Ishikawa (cell line): ENCODE results near the gene ZXDB.
A peak's percentile ranks its signal among the peaks of the same experiment; 100 is the strongest.

ENCODE experiments used
- CEBPB ChIP-seq: IDR thresholded peaks from 2 replicates; pipeline ENCODE4 v1.6.1; 2012
- CREB1 ChIP-seq: IDR thresholded peaks from 2 replicates; pipeline ENCODE4 v1.6.1; 2012; ENCODE audit warnings: low read depth
- EGR1 ChIP-seq: IDR thresholded peaks from 2 replicates; pipeline ENCODE4 v1.6.1; 2012
- EP300 ChIP-seq: IDR thresholded peaks from 2 replicates; pipeline ENCODE4 v1.6.1; 2012; ENCODE audit warnings: borderline replicate concordance
- FOXM1 ChIP-seq: IDR thresholded peaks from 2 replicates; pipeline ENCODE4 v1.6.1; 2012; ENCODE audit warnings: low read depth, borderline replicate concordance
- NFIC ChIP-seq: IDR thresholded peaks from 2 replicates; pipeline ENCODE4 v1.6.1; 2012
- RAD21 ChIP-seq: IDR thresholded peaks from 2 replicates; pipeline ENCODE4 v1.6.1; 2012; ENCODE audit warnings: low read depth
- TAF1 ChIP-seq: IDR thresholded peaks from 2 replicates; pipeline ENCODE4 v1.6.1; 2012; ENCODE audit warnings: low read depth, mild to moderate bottlenecking
- TCF12 ChIP-seq: IDR thresholded peaks from 2 replicates; pipeline ENCODE4 v1.6.1; 2012; ENCODE audit warnings: low read depth
- TEAD4 ChIP-seq: IDR thresholded peaks from 2 replicates; pipeline ENCODE4 v1.6.1; 2012
- YY1 ChIP-seq: IDR thresholded peaks from 2 replicates; pipeline ENCODE4 v1.6.1; 2012; ENCODE audit warnings: low read depth
- ZBTB7A ChIP-seq: IDR thresholded peaks from 2 replicates; pipeline ENCODE4 v1.6.1; 2012; ENCODE audit warnings: low read depth
- TF ChIP-seq, protein P1 (sequence below): IDR thresholded peaks from 2 replicates; pipeline ENCODE4 v1.6.1; 2012
- TF ChIP-seq, protein P2 (sequence below): IDR thresholded peaks from 2 replicates; pipeline ENCODE4 v1.6.1; 2012; ENCODE audit warnings: low read depth, mild to moderate bottlenecking
- TF ChIP-seq, protein P3 (sequence below): IDR thresholded peaks from 2 replicates; pipeline ENCODE4 v1.6.1; 2012

ZXDB gene

DNA sequence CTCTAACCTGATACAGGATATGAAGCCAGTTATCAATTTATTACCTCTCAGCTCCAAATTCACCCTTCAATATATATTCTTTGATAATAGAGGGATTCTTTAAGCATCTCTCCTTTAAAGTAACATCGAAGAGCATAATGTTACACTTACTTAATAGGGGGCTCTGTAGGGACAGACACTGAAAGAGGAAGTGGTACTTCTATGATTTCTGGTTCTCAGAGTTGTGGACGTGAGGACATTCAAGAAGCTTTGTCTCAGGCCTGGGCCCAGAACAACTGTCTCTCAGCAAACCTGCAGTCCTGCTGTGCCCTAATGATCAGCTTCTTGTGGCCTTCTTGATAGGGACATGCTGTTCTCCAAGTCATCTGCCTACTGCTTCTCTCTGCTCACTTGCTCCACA, 4.2 kb upstream of the ZXDB start:
- TF ChIP-seq ZBTB7A (no peak), TAF1 (no peak)

DNA sequence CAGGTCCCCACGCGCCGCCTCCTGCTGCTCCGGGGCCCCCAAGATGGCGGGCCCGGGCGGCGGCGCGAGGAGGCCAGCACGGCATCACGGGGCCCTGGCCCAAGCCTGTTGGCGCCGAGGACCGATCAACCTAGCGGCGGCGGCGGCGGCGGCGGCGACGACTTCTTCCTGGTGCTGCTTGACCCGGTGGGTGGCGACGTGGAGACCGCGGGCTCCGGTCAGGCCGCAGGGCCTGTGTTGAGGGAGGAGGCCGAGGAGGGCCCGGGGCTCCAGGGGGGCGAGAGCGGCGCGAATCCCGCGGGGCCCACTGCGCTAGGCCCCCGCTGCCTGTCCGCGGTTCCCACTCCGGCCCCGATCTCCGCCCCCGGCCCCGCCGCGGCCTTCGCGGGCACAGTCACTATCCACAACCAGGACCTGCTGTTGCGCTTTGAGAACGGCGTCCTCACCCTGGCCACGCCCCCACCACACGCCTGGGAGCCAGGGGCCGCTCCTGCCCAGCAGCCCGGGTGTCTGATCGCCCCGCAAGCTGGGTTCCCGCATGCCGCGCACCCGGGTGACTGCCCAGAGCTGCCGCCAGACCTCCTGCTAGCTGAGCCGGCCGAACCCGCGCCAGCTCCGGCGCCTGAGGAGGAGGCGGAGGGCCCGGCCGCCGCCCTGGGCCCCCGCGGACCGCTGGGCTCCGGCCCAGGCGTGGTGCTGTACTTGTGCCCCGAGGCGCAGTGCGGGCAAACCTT, 516 bp downstream of the ZXDB start:
- TF ChIP-seq YY1, result 0 out of 2 replicates have a peak, but pooled peaks have one; percentile 21

DNA sequence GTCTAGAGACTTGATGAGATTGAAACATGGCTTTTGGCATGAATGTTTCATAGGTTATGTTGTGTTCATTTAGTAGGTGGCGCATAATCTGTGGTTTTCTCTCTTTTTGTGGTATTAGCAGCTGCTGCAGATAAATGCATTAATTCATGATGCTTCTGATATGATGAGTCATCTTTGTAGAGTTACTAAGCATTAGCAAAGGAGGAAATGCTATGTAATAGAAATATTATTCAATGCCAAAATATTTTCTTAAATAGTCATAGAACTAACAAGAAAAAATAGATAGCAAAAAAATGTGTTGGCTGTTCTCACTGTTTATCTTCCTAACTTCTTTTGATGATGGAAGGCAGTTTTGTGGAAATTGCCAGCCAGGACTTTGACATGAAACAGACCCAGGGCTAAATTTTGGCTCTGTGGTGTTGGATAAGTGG, 3.6 kb downstream of the ZXDB start:
- no peak for TF ChIP-seq EP300
- TF ChIP-seq, protein P1, sequence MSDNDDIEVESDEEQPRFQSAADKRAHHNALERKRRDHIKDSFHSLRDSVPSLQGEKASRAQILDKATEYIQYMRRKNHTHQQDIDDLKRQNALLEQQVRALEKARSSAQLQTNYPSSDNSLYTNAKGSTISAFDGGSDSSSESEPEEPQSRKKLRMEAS, result no peak
- TF ChIP-seq TCF12, result no peak
- no peak for TF ChIP-seq CEBPB
- TF ChIP-seq RAD21, result no peak
- no peak for TF ChIP-seq YY1
- no peak for TF ChIP-seq NFIC
- TF ChIP-seq EGR1, result no peak
- TF ChIP-seq, protein P2, sequence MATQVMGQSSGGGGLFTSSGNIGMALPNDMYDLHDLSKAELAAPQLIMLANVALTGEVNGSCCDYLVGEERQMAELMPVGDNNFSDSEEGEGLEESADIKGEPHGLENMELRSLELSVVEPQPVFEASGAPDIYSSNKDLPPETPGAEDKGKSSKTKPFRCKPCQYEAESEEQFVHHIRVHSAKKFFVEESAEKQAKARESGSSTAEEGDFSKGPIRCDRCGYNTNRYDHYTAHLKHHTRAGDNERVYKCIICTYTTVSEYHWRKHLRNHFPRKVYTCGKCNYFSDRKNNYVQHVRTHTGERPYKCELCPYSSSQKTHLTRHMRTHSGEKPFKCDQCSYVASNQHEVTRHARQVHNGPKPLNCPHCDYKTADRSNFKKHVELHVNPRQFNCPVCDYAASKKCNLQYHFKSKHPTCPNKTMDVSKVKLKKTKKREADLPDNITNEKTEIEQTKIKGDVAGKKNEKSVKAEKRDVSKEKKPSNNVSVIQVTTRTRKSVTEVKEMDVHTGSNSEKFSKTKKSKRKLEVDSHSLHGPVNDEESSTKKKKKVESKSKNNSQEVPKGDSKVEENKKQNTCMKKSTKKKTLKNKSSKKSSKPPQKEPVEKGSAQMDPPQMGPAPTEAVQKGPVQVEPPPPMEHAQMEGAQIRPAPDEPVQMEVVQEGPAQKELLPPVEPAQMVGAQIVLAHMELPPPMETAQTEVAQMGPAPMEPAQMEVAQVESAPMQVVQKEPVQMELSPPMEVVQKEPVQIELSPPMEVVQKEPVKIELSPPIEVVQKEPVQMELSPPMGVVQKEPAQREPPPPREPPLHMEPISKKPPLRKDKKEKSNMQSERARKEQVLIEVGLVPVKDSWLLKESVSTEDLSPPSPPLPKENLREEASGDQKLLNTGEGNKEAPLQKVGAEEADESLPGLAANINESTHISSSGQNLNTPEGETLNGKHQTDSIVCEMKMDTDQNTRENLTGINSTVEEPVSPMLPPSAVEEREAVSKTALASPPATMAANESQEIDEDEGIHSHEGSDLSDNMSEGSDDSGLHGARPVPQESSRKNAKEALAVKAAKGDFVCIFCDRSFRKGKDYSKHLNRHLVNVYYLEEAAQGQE, result no peak
- no peak for TF ChIP-seq FOXM1
- no peak for TF ChIP-seq ZBTB7A
- TF ChIP-seq TEAD4, result no peak
- no peak for TF ChIP-seq CREB1
- no peak for TF ChIP-seq TAF1
- TF ChIP-seq, protein P3, sequence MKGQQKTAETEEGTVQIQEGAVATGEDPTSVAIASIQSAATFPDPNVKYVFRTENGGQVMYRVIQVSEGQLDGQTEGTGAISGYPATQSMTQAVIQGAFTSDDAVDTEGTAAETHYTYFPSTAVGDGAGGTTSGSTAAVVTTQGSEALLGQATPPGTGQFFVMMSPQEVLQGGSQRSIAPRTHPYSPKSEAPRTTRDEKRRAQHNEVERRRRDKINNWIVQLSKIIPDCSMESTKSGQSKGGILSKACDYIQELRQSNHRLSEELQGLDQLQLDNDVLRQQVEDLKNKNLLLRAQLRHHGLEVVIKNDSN, result no peak

DNA sequence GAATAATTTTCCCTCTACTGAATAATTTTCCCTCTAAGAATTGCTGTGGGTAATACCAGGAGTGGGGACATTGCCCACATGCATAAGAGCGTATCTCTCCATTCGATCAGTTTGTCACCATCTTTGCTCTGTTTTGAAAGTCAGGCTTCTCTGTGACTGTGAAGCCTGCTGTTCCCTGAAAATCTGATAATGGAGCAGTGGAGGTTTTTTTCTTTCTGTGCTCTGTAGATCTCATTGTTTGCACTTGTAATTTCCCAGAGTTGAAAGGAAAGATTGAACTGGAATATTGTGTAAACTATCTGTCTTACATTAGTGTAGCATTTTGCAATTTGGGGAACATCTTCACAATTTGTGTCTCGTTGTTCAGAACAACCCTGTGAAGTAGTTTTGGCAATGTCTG, 4.3 kb downstream of the ZXDB start:
- TF ChIP-seq EGR1, result no peak
- TF ChIP-seq, protein P1, result no peak
- no peak for TF ChIP-seq YY1

DNA sequence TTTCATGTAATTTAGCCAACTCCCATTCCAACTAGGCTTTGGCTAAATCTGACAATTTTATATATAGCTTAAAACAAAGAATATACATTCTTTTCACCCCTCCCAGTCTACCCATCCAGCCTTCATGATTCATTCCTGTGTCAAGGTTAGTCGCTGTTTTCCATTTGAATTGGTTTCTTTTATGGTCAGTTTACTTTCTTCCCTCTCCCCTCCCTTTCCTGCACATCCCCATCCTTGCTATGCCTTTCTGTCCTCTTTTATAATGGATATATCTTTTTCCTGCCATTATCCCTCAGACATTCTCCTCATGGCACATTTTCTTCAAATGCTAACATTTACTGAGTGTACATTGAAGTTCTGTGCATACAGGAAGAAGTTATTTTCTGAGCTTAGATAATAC, 4.7 kb downstream of the ZXDB start:
- TF ChIP-seq FOXM1 (no peak), EGR1 (no peak), TAF1 (no peak), TCF12 (no peak), NFIC (no peak), YY1 (no peak), TEAD4 (no peak), RAD21 (no peak), CEBPB (no peak), CREB1 (no peak), ZBTB7A (no peak), EP300 (no peak)
- TF ChIP-seq, protein P2, result no peak
- TF ChIP-seq, protein P3, result no peak
- TF ChIP-seq, protein P1, result no peak

DNA sequence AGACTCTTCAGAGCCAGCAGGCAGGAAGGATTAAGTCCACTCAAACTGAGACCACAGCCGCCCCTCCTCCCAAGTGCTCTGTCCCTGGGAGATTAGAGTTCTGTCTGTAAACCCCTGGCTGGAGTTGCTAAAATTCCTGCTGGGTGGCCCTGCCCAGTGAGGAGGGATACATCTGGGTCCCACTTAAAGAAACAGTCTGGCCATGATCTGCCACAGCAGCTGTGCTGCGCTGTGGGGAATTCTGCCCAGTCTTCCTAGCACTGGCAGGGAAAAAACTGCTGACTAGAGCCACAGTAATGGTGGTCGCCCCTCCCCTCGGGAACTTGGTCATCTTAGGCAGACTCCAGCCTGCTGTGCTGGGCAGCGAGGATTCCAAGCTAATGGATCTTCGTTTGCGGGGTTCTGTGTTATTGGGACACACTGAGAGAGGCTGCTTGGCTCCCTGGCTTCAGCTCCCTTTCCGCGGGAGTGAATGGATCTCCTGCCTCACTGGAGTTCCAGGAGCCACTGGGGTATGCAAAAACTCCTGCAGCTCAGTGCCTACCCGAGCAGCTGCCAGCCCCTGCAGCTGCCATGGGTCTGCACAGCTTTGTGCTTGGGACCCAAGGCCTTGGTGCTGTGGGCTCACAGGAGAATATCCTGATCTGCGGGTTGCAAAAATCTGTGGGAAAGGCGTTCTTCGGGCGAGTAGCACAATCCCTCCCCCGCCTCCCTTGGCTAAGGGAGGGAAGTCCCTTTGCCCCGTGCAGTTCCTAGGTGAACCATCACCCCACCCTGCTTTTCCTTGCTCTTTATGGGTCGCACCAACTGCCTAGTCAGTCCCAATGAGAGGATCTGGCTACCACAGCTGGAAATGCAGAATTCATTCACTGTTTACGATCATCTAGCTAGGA, 15.7 kb downstream of the ZXDB start:
- TF ChIP-seq RAD21 (no peak), TAF1 (no peak), NFIC (no peak), YY1 (no peak), CEBPB (no peak), ZBTB7A (no peak), EGR1 (no peak), TEAD4 (no peak), CREB1 (no peak)
- TF ChIP-seq, protein P2, result no peak
